Measurements from ENCODE around the gene PIP5KL1. TPM values are rescaled to one million over a fixed set of nuclear protein-coding genes. Genes with fewer than 3 reads are reported as not detected.
A peak's percentile ranks its signal among the peaks of the same experiment; 100 is the strongest.

Gene PIP5KL1
- total RNA-seq, 1 donor from 2014 or later = not detected

DNA sequence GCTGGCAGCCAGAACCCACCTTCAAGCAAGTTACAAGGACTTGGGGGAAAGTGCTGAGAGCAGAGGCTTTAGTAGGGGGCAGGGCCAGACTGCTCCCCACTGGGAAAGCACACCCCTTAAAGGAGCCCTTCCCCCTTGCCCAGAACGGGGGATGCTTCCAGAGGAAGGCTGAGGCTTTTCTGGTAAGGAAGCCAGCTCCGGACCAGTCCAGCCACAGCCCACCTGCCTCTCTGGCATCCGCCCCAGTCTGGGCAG is 11.3 kb upstream of the PIP5KL1 start:
- H3K4me1 ChIP-seq = peaks cover 7 to 8% of the 10 kb centered on the region in 2 donors

DNA sequence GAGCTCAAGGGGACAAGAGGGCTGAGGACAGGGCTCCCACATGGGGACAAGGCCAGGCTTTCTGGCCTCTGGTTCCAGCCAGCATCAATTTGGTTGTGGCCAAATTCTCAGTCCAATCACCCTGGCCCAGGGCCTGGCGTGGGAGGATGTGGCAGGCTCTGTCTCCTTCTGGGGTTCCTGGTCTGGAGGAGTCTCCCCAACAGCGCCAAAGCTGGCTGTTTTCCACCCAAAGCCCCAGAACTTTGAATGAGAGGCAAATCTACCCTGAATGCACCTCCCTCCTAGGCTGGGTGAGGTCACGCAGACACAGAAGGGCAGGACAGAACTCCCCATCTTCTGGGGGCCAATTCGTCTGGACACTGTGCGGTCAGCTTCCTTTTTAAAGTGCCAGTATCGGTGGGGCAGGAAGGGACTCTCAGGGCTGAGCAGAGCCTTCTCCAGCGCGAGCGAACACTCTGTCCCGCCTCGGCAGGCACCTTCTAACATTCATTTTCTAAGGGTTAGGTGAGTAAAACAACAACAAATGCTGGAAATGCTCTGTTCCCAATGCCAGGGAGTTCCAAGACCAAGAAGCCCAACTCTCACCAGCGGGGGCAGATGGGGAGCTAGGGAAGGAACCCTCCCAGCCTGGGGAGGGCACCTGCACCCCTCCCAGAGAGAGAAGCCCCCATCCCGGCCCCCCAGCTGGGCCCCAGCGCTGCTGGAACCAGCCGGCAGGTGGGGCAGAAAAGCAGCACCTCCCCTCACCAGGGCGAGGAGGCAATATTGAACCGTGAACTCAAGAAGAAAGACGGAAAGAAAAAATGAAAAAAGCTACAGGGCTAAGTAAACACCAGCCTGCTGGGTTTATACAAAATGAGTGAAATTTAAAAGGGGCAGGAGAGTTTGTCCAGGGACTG is 10.7 kb upstream of the PIP5KL1 start:
- TF ChIP-seq, protein P1, sequence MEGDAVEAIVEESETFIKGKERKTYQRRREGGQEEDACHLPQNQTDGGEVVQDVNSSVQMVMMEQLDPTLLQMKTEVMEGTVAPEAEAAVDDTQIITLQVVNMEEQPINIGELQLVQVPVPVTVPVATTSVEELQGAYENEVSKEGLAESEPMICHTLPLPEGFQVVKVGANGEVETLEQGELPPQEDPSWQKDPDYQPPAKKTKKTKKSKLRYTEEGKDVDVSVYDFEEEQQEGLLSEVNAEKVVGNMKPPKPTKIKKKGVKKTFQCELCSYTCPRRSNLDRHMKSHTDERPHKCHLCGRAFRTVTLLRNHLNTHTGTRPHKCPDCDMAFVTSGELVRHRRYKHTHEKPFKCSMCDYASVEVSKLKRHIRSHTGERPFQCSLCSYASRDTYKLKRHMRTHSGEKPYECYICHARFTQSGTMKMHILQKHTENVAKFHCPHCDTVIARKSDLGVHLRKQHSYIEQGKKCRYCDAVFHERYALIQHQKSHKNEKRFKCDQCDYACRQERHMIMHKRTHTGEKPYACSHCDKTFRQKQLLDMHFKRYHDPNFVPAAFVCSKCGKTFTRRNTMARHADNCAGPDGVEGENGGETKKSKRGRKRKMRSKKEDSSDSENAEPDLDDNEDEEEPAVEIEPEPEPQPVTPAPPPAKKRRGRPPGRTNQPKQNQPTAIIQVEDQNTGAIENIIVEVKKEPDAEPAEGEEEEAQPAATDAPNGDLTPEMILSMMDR (IDR thresholded peaks at IDR 0.05) = no peak
- no peaks in the 10 kb centered on the region for H3K9me3 ChIP-seq
- H3K27ac ChIP-seq = no peak overlapping the region
- peaks cover 11 to 25% of the 10 kb centered on the region in 2 donors for H3K36me3 ChIP-seq
- H3K27me3 ChIP-seq = no peaks in the 10 kb centered on the region
- H3K4me1 ChIP-seq = peaks cover 13 to 14% of the 10 kb centered on the region in 2 donors
- DNase-seq (ENCODE audit: low spot score in 2 of 2) = no peak
- intact Hi-C loops (cut with DNase I) = no loop called here
- H3K4me3 ChIP-seq = no peak overlapping the region

More for the DNA sequence above, 11.3 kb upstream of the PIP5KL1 start:
- TF ChIP-seq, protein P1 (IDR thresholded peaks at IDR 0.05) = no peak
- no peak for DNase-seq (ENCODE audit: low spot score in 2 of 2)
- Histone ChIP-seq H3K36me3 (peaks cover 11 to 25% of the 10 kb centered on the region in 2 donors), H3K27ac (no peak overlapping the region), H3K4me3 (no peak overlapping the region), H3K27me3 (no peaks in the 10 kb centered on the region), H3K9me3 (no peaks in the 10 kb centered on the region)
- intact Hi-C loops (cut with DNase I) = loop anchor here (2.0 kb wide), 2 partner anchors 21 to 39 kb away; partner anchors contain the start of gene EEIG1

DNA sequence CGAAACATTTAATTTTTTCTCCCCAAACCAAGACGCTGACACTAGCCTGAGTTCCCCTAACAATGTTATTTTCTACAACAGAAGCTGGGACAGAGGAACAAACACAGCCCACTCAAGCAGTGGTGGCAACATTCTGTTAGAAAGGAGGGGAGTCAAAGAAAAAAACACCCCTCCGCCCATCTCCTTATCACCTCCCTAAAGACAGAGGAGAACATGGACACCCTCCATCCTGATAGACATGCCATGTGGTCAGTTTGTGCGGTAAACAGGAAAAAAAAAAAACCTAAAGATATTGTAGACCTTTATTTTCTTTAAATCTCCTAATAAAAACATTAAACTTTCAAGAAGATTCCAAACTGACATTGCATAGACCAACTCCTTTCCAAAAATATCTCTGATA is 10.0 kb upstream of the PIP5KL1 start:
- H3K27ac ChIP-seq = no peak overlapping the region
- H3K9me3 ChIP-seq = no peaks in the 10 kb centered on the region
- DNase-seq (ENCODE audit: low spot score in 2 of 2) = no peak
- TF ChIP-seq, protein P1 (IDR thresholded peaks at IDR 0.05) = no peak
- peaks cover 16 to 21% of the 10 kb centered on the region in 2 donors for H3K4me1 ChIP-seq
- H3K36me3 ChIP-seq = peaks cover 11 to 25% of the 10 kb centered on the region in 2 donors
- no peaks in the 10 kb centered on the region for H3K27me3 ChIP-seq
- intact Hi-C loops (cut with DNase I) = no loop called here
- H3K4me3 ChIP-seq = no peak overlapping the region

DNA sequence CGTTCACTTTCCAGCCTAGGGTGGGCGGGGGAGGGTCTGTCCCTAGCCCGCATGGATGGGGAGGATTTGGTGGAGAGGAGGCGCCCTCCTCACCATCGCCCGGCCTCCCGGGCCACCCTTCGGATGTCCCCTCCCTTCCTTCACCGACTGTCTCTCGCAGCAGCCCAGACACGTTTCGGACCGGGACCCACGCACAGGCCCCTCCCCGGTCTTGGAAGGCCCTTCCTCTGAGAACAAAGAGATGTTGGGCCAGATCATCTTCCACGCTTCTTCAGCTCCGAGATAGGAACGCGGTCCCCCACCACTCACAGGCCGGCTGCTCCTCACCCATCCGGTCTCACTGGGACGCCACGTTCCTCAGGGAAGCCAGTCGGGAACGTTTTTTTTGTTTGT is 7.7 kb upstream of the PIP5KL1 start:
- intact Hi-C loops (cut with DNase I) = no loop called here
- DNase-seq (ENCODE audit: low spot score in 2 of 2) = no peak
- Histone ChIP-seq H3K36me3 (peaks cover 0 to 17% of the 10 kb centered on the region in 2 donors), H3K27ac (peak overlapping the region; percentile 27 to 50), H3K27me3 (no peaks in the 10 kb centered on the region), H3K4me1 (peaks cover 16 to 21% of the 10 kb centered on the region in 2 donors), H3K9me3 (no peaks in the 10 kb centered on the region), H3K4me3 (peak overlapping the region; percentile 69 to 78)
- TF ChIP-seq, protein P1 (IDR thresholded peaks at IDR 0.05) = no peak

DNA sequence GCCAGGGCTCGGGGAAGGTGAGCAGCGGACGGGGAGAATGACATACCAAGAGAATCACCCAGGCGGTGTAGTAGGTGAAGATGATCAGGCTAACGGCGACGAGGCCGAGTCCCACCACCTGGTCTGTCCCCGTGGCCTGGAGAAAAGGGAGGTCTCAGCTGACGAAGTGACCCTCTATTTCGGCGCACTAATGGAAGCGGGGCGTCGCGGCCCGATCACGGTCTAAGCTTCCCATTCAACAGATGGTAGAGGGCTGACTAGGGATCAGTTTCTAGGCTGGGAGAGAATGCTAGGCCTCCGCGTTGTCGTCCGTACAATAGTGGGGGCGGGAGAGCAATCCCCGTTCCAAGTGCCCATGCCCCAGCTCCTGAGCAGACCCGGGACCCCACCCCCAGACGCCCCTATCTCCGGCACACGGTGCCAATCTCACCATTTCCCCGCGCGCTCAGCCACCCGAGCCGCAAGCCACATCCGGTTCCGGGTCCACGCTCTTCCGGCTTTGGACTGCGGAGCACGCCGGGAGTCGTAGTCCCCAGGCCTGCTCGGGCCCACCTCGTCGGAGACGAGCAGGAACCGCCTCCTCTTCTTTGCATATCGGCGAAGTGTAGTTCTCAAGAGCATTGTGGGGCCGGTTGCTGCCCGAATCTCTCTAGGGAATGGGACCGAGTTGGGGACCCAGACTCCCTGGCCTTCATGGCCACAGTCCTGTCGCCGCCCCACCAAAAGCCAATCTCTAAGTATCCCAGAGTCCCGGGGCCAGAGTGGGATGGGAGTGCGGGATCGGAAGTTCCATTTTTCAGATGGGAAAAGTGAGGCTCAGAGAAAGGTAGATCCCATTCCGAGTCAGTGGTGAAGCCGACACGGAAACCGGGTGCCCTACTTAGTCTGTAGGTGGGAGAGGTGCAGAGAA is 7.1 kb upstream of the PIP5KL1 start, which contains the start of gene DPM2:
TSS of gene DPM2 (minus strand) at position 467 of the 910 bp plus-strand sequence. CDS start at position 433, 34 bp downstream.
- intact Hi-C loops (cut with DNase I) = no loop called here
- Histone ChIP-seq H3K27me3 (no peaks in the 10 kb centered on the region), H3K4me3 (peak within 1 kb of the TSS; percentile 69 to 78), H3K4me1 (peaks cover 16 to 21% of the 10 kb centered on the region in 2 donors), H3K36me3 (peaks cover 0 to 17% of the 10 kb centered on the region in 2 donors), H3K27ac (peak within 1 kb of the TSS; percentile 27 to 50), H3K9me3 (no peaks in the 10 kb centered on the region)
- DNase-seq (ENCODE audit: low spot score in 2 of 2) = peak in 1 of 2 donors; percentile 88
- TF ChIP-seq, protein P1 (IDR thresholded peaks at IDR 0.05) = no peak
